Gastrocnemius medialis (tissue), 4 donors: ENCODE measurements around the gene GCN1. TPM values are rescaled to one million over a fixed set of nuclear protein-coding genes. Genes with fewer than 3 reads are reported as not detected.

Experiments
- ATAC-seq, 2 donors: fragments of 150-250 bp; one replicate each; pipeline ENCODE4 v1.9.1; 2016
- DNase-seq, 2 donors: peaks; one replicate each; pipeline ENCODE4 v3.0.0-alpha.2; 2019
- H3K27ac ChIP-seq, 4 donors: fragments of 200-600 bp; sonication (generic); 1 replicate in 1 of 4; 2 replicates in 3 of 4; pipeline ENCODE4 v1.5.1; 2016 to 2018; ENCODE audit warnings: mild to moderate bottlenecking in 2 of 4, moderate library complexity in 1 of 4
- H3K27me3 ChIP-seq, 3 donors: fragments of 200-600 bp; sonication (generic) in 2 of 3; 1 replicate in 1 of 3; 2 replicates in 2 of 3; pipeline versions ENCODE4 v1.5.1 to v1.6.0; 2016 to 2019; ENCODE audit warnings: mild to moderate bottlenecking in 1 of 3, moderate library complexity in 1 of 3
- H3K36me3 ChIP-seq, 2 donors: fragments of 200-600 bp; sonication (generic) in 1 of 2; one replicate each; pipeline ENCODE4 v1.5.1; 2017 to 2018
- H3K4me1 ChIP-seq, 2 donors: fragments of 200-600 bp; sonication (generic) in 1 of 2; one replicate each; pipeline ENCODE4 v1.5.1; 2016 to 2017; ENCODE audit warnings: mild to moderate bottlenecking in 2 of 2
- H3K4me3 ChIP-seq, 4 donors: fragments of 200-600 bp; sonication (generic) in 3 of 4; 1 replicate in 1 of 4; 2 replicates in 3 of 4; pipeline ENCODE4 v1.5.1; 2016 to 2019; ENCODE audit warnings: mild to moderate bottlenecking in 2 of 4
- H3K9me3 ChIP-seq, 3 donors: fragments of 200-600 bp; sonication (generic) in 2 of 3; 1 replicate in 1 of 3; 2 replicates in 2 of 3; pipeline ENCODE4 v1.5.1; 2016 to 2019
- POLR2A ChIP-seq, 2 donors: fragments of 450-650 bp; IDR thresholded peaks; one replicate each; pipeline ENCODE4 v1.6.1; 2017; ENCODE audit warnings: antibody characterized with exemption in 2 of 2, mild to moderate bottlenecking in 2 of 2, moderate library complexity in 2 of 2
- in situ Hi-C, 4 donors: fragments of 200-750 bp; cut with MboI; loops; one replicate each; pipeline versions ENCODE4 v1.15.0 to v1.8.0; 2017; ENCODE audit warnings: low sequenced_read_pairs in 4 of 4
- intact Hi-C: fragments of 100-400 bp; cut with DNase I; formaldehyde crosslinking; loops from one replicate; pipeline ENCODE4 v1.15.1; 2023; ENCODE audit warnings: low total_unique reads
- total RNA-seq, 4 donors: library from RNA; depleted of rRNA; stranded (reverse); fragments of >200 nt; gene quantifications; one replicate each; pipeline versions ENCODE4 v1.1.0 to v1.2.3, GENCODE V29; 2016
- TF ChIP-seq, protein P1 (sequence below), 5 experiments: fragments of 450-650 bp in 3 of 5; fragments of 200-600 bp in 2 of 5; sonication (generic) in 2 of 5; IDR thresholded peaks in 4 of 5; conservative IDR thresholded peaks in 1 of 5; 1 replicate in 4 of 5; 2 replicates in 1 of 5; pipeline ENCODE4 v1.5.1; 2016 to 2019; ENCODE audit warnings: antibody characterized with exemption in 5 of 5, mild to moderate bottlenecking in 3 of 5, moderate library complexity in 3 of 5

The GCN1 gene
- total RNA-seq, 4 donors from 2014 or later: 58.2 to 99.7 (median 87.4) TPM

DNA sequence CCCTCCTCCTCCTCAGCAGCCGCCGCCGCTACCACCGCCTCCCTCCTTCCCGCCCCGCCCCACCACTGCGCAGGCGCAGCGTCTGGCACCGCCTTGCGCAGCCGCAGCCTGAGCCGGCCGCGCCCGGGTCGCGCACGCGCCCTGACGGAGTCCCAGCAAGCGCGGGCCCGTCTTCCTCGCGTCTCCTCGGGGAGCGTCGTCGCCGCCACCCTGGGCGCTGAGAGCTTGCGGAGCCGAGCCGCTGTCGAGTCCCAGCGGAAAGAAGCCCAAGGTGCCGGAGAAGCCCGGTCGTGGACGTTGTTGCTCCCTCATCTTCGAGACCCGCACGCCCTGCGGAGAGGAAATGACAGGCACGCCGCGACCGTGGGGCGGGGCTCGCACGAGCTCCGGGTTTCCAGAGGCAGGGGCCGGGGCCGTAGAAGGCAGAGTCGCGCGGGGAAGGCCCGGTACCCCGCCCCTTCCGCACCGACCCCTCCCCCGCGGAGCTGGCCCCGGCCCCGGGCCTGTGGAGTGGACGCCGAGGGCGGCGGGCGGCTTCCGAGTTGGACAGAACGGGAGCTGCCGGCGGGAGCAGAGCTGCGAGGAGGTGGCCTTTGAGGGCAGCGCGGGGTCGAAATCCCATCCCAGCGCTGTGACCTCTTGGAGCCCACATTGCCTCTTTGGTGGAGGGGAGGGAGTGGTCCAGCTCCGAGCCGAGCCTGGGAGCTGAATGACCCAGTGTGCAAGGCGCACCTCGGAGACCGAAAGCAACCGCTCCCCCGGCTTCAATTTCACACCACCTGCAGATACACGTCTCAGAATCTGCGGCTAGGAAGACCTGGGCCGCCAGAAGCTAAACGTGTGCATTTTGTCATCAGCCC lies 77.5 kb downstream of the GCN1 start:
- Histone ChIP-seq H3K4me3 (peak overlapping the region; percentile 69 to 99 (median 86)), H3K27me3 (no peaks in the 10 kb centered on the region), H3K36me3 (no peaks in the 10 kb centered on the region), H3K27ac (peak overlapping the region; percentile 89 to 99 (median 98)), H3K4me1 (peaks cover 42 to 49% of the 10 kb centered on the region in 2 donors), H3K9me3 (no peaks in the 10 kb centered on the region)
- DNase-seq: peak; percentile 90 to 92
- TF ChIP-seq POLR2A (IDR thresholded peaks at IDR 0.05): peak; percentile 90 to 93
- TF ChIP-seq, protein P1, sequence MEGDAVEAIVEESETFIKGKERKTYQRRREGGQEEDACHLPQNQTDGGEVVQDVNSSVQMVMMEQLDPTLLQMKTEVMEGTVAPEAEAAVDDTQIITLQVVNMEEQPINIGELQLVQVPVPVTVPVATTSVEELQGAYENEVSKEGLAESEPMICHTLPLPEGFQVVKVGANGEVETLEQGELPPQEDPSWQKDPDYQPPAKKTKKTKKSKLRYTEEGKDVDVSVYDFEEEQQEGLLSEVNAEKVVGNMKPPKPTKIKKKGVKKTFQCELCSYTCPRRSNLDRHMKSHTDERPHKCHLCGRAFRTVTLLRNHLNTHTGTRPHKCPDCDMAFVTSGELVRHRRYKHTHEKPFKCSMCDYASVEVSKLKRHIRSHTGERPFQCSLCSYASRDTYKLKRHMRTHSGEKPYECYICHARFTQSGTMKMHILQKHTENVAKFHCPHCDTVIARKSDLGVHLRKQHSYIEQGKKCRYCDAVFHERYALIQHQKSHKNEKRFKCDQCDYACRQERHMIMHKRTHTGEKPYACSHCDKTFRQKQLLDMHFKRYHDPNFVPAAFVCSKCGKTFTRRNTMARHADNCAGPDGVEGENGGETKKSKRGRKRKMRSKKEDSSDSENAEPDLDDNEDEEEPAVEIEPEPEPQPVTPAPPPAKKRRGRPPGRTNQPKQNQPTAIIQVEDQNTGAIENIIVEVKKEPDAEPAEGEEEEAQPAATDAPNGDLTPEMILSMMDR (IDR thresholded peaks at IDR 0.05 in 4 of 5, conservative IDR thresholded peaks at IDR 0.05 in 1 of 5): no peak
- intact Hi-C loops (loop anchor here (1.0 to 5.0 kb wide), 3 partner anchors 31 to 175 kb away; partner anchors contain the start of genes GCN1, RNU4-1 and RNU4-2), in situ Hi-C loops (no loop called here)
- peak; percentile 88 to 91 for ATAC-seq

DNA sequence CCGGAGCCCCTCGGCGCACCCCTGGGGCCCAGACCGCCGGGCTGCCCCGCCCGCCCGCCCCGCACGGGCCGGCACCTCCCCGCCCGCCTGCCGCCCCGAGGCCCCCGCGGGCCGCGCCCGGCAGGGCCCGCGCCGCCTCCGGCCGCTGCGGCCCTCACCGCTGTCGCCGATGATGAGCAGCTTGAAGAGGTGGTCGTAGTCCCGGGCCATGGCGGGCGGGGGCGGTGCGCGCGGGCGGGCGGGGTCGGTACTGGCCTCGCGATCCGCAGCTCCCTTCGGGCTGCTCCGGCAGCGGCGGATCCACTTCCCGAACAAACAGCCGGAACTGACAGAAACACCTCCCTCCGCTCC lies 78.1 kb downstream of the GCN1 start, which contains the start of gene RAB35:
TSS of gene RAB35 (minus strand) at position 313 of the 351 bp plus-strand sequence. CDS start at position 210, 103 bp downstream.
- no peaks in the 10 kb centered on the region for H3K36me3 ChIP-seq
- in situ Hi-C loops (no loop called here), intact Hi-C loops (loop anchor here (1.0 to 5.0 kb wide), 3 partner anchors 30 to 176 kb away; partner anchors contain the start of genes GCN1, RNU4-1 and RNU4-2)
- H3K4me3 ChIP-seq: peak within 1 kb of the TSS; percentile 69 to 99 (median 86)
- DNase-seq: no peak
- TF ChIP-seq, protein P1 (IDR thresholded peaks at IDR 0.05 in 4 of 5, conservative IDR thresholded peaks at IDR 0.05 in 1 of 5): no peak
- TF ChIP-seq POLR2A (IDR thresholded peaks at IDR 0.05): no peak
- peak within 1 kb of the TSS; percentile 89 to 99 (median 98) for H3K27ac ChIP-seq
- H3K4me1 ChIP-seq: peaks cover 42 to 49% of the 10 kb centered on the region in 2 donors
- no peak for ATAC-seq
- H3K27me3 ChIP-seq: no peaks in the 10 kb centered on the region
- H3K9me3 ChIP-seq: no peaks in the 10 kb centered on the region

DNA sequence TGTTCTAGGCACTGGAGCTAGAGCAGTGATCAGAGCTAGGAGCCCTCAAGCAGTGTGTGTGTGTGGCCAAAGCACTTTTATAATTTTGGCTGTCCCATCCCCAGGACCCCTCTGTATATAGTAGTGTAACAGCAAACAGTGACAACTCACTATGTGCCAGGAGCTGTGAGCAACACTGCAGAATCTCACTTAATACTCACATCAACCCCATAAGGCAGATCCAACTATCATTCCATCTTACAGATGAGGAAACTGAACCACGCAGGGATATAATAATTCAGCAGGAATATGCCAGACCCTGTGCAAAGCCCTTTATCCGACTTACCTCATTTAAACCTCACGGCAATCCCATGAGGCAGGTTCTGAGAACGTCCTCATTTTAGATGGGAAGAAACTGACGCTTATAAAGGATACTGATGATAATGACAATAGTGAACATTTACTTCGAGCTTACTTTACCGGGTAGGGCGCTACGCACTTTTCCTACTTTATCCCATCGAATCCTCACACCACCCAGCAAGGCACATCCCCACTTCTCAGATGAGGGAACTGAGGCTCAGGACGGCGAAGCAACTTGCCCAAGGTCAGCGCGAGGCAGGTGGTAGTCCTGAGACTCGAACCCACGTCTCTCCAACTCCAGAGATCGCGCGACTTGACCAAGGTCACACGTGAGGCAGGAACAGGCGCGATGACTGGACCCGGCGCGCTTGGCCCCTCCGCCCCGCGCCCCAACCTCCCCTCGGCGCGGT lies 78.6 kb downstream of the GCN1 start:
- TF ChIP-seq, protein P1 (IDR thresholded peaks at IDR 0.05 in 4 of 5, conservative IDR thresholded peaks at IDR 0.05 in 1 of 5): no peak
- no peak for TF ChIP-seq POLR2A (IDR thresholded peaks at IDR 0.05)
- no peaks in the 10 kb centered on the region for H3K27me3 ChIP-seq
- H3K4me3 ChIP-seq: peak overlapping the region; percentile 69 to 99 (median 86)
- peak in 1 of 2 donors; percentile 42 for DNase-seq
- no peaks in the 10 kb centered on the region for H3K36me3 ChIP-seq
- in situ Hi-C loops (no loop called here), intact Hi-C loops (loop anchor here (1.0 to 5.0 kb wide), 3 partner anchors 30 to 176 kb away; partner anchors contain the start of genes GCN1, RNU4-1 and RNU4-2)
- ATAC-seq: no peak
- peaks cover 42 to 51% of the 10 kb centered on the region in 2 donors for H3K4me1 ChIP-seq
- no peaks in the 10 kb centered on the region for H3K9me3 ChIP-seq
- H3K27ac ChIP-seq: peak overlapping the region; percentile 89 to 99 (median 98)

DNA sequence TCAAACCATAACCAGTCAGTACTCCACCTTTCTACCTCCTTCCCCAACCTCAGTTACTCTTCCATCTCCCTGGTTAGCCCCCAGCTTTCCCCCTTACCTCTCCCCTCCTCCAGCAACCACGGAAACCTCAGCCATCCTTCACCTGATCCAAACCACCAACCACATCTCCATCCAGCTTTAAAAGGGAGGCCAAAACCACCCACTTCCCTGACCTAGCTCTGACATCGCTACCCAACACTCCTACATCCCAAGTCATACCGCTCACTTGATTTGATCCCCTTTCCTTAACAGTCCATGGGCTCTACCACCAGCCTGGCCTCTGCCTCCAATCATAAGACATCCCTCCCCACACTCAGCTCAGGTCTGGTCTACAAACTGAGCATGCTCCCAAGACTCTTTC lies 79.4 kb downstream of the GCN1 start:
- no peak for ATAC-seq
- H3K4me3 ChIP-seq: peak overlapping the region; percentile 69 to 99 (median 86)

More for the DNA sequence above, 79.4 kb downstream of the GCN1 start:
- peak overlapping the region in 3 of 4 donors; percentile 89 to 99 (median 99) for H3K27ac ChIP-seq
- no peak for TF ChIP-seq POLR2A (IDR thresholded peaks at IDR 0.05)
- TF ChIP-seq, protein P1 (IDR thresholded peaks at IDR 0.05 in 4 of 5, conservative IDR thresholded peaks at IDR 0.05 in 1 of 5): no peak
- no peaks in the 10 kb centered on the region for H3K27me3 ChIP-seq
- in situ Hi-C loops (no loop called here), intact Hi-C loops (loop anchor here (5.0 kb wide), 2 partner anchors 77 to 177 kb away; partner anchors contain the start of genes GCN1, RNU4-1 and RNU4-2)
- H3K9me3 ChIP-seq: no peaks in the 10 kb centered on the region
- no peaks in the 10 kb centered on the region for H3K36me3 ChIP-seq
- H3K4me1 ChIP-seq: peaks cover 42 to 55% of the 10 kb centered on the region in 2 donors
- DNase-seq: no peak
